GM19238 (cell line): Measurements from ENCODE around the gene KRT16.
"Not testable (repeated sequence)": the region's sequence is repeated elsewhere in the genome, so short reads cannot be mapped to it uniquely, and the experiment has no call there.

Source experiments
- DNase-seq: peaks from one replicate; pipeline ENCODE4 v3.0.0; 2011; ENCODE audit warnings: low spot score; ENCODE audit not compliant: insufficient read length

KRT16 gene

DNA sequence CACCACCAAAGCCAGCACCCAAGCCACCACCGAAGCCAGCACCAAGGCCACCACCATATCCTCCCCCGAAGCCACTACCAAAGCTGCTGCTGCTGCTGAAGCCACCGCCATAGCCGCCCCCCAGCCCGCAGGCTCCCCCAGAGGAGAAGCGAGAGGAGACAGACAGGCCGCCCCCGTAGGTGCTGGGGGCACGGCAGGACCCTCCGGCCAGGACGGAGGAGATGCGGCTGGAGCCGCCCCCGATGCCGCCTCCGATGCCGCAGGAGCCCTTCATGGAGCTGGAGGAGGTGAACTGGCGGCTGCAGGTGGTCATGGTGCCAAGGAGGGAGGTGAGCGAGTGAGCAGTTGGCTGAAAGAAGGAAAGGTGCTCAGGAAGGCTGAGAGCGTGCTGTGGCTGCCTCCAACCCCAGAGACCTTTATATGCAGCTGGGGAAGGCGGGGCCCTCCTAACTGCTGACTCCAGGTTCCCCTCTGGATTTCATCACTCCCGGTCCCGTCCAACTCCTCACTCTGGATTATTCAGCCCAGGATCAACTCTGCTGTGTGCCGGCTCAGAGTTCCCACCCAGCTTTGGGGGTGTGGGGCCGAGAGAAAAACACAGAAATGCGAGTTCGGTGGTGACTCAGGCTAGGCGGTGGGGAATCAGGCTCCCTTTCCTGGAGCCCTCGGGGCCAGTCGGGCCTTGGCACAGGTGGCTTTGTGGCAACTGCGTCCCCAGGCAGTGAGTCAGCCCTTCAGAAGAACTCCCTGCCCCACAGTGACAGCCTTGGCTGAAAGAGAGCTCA is at the start of gene KRT16:
Gene KRT16, minus strand, starts transcription at position 392 of the 785 bp plus-strand sequence. Its CDS starts 79 bp downstream, at position 313.
- not testable (repeated sequence) for DNase-seq

DNA sequence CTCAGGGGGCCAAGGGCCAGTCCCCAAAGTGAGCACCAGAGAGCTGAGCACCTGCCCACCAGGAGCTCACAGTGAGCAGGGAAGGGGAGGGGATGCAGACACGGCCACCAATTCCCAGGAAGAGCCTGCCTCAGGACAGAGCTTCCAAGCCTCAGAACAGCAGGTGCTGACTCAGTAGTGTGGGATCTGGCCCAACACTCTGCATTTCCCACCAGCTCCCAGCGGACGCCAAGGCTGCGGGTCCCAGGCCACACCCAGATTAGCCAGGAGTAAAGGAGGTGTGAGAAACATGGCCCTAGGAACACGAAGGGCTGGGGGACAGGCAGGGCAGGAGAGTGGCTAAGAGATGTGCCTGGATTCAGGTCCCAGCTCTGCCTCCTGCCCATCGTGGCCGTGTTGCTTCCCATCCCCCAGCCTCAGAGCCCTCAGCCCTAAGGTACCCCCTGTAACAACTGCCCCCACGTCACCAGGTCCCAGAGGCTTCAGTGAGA is 47.7 kb upstream of the KRT16 start:
- DNase-seq: no peak

DNA sequence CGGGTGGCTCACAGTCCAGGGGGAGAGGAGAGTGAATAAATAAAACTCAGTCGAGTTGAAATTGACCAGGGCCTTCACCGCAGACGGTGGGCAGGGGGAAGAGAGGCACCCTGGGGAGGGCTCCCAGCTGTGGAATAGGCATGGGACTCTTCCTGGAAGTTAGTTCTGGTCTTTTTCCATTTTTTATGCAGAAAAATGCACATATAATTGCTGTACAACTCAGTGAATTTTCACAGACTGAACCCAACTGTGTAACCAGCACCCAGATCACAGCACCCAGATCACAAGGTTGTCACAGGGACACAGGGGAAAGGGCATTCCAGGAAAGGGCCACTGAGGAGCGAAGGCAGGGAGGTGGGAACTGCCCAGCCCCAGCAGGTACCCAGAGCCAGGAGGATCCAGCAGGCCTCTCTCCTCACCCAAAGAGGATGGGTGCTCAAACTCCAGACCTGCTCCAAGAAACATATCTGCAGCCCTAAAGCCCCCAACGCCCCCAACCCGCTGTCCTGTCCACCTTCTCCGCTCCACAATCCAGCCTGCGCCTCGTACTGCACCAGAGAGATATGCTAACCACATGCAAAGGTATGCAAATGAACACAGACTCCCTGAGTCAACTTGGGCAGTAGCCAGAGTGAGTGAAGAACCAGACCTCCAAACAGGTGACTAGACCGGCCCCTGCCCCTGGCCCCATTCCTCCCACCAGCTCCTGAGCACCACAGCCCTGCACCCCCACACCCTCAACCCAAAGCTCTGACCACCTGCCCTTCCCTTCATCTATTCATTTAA is 47.1 kb upstream of the KRT16 start:
- no peak for DNase-seq

DNA sequence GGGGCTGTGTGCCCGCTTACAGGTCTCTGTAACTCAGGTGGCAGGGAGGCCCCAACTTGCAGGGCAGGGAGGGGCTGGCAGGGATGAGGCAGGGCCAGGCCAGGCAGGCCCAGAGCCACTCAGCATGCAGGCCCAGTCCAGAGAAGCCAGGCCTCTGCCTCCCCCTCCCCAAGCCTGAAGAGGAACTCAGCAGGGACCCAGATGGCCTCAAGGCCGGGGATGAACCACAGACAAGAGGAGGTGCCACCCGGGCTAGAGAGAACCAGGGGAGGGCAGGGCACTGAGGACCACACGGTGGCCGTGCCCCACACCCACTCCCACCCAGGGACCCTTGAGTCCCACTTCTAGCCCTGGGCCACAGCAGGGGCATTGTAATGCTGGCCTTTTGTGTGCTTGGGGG is 46.3 kb upstream of the KRT16 start:
- no peak for DNase-seq

DNA sequence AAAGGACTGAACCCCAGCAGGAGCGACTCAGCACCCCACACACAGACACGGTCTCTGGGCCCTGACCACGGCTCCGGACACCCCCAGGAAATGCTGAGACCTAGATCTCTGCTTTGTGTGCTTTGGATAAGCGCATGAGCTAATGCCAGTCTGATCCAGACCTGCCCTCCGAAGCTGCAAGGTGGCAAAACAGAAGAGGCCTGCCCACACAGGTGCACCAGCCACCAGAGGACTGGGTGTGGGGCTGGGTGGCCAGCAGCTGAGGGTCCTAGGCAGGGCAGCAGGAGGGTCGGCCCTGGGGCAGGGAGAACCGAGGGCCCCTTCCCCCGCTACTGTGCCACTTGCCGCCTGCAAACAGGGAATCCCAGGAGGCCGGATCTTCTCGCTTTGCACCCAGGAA is 45.4 kb upstream of the KRT16 start:
- DNase-seq: no peak

DNA sequence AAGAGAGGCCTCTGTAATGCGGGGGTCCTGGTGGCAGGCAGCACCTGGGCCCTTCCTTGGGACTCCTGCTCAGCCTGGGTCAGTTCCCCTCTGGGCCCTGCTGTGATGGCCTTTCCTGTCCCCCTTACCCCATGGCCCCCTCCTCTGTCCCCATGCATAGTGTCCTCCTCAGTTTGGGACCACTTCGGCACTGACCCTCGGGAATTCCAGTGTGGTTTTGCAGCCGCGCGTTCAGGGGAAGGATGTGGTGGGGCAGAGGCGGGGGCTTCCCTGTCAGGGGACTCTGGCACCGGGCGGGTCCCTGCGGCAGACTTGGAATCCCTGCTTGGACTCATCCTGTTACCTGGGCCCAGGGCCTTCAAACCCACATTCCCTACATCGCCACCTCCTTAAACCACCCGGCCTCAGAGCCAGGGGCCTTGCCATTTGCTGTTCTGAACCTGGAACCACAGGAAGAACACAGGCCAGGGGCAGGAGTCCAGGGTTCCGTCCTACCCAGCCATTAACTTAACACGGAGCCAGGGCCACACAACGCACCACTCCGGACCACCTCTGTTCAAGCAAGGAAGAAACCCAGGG is 44.7 kb upstream of the KRT16 start:
- no peak for DNase-seq

DNA sequence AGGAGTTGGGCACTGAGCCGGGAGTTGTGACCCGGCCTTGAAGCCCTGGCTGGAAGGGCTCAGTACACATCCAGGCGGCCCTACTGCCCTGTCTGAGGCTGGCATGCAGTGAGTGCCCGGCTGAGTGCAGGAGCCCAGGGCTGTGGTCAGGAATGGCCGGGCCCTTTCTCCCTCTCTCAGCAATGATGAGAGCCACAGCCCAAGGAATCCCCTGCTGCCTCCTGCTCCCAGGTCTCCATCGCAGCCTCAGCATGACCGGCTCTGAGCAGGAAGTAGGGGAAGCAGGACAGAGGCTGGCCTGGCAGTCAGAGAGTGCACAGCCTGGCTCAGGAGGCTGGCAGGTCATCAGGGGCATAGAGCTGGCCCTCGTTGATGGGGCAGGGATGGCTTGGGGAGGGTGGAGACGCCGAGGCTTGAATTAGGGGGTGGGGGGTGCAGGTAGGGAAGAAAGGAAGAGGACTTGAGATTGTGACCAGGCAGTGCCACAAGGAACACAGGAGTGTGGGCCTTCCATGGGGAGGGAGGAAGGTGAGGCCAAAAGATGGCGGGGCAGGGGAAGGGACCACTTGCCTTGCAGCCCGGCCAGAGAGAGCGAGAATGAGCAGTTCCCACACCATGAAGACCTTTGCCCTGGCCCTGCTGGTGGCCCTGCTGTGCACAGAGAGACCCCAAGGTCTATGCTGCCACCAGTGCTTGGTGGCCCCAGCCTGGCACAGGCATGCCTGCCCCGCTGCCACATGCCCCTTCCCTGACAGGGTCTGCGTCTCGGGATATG is 43.9 kb upstream of the KRT16 start:
- DNase-seq: no peak

DNA sequence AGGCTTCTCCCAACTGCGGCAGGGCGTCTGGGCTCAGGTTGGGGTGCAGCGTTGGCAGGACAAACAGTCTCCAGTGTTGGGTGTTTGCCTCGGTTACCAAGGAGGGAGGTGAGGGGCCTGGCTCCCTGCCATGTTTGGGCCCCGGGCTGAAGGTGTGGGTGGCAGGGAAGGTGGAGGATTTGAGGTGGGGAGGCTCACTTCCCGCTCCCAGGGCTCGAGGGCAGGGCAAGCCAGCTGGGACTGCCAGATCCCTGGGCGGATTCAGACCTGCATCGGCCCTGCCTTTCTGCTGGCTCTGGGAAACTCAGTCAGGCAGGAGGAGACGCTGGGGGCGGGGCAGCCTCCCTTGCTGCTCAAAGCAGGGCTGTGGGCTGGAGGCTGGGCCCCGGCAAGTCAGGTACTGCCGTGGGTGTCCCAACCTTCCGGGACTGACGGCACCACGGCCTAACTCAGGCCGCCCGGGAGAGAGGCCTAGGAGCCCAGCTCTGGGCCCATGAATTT is 43.1 kb upstream of the KRT16 start:
- DNase-seq: no peak

DNA sequence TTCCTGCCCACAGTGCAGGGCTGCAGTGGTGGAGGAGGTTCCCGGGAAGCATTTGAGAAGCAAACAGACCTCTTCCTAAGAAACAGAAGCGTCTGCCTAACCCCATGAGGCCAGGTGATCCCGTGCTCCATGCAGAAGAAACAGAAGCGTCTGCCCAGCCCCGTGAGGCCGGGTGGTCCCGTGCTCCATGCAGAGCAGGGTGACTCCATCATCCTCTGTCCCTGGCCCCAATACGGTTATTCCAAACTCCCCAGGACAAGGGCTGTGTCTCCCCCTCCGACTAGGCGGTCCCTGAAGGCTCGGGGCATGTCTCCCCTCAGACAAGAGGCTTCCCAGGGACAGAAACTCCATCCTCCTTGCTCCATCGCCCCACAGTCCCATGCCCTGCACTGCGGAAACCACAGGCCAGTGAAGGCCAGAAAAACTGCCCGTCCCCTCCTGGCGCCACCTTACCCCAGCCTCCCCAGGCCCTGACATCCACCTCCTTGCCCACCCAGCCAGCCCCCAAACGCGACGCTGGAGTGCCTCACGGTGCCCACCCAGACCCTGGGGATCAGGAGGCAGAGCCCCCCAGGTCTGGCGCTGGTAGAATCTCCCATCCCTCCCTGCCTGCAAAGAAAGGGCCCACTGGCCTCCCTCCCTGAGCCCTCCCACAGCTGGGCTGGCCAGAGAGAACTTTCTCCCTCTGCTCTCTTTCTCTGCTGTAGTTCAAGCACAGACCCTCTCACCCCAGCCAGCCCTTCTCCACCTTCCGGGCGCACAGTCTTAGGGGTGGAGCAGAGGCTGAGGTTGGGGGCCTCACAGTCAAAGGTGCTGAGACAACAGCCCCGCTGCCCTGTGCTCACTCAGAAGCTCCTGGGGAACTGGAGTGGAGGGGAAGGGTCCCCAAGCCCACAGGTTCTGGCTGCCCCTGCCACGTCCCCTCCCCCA is 42.4 kb upstream of the KRT16 start:
- DNase-seq: no peak

DNA sequence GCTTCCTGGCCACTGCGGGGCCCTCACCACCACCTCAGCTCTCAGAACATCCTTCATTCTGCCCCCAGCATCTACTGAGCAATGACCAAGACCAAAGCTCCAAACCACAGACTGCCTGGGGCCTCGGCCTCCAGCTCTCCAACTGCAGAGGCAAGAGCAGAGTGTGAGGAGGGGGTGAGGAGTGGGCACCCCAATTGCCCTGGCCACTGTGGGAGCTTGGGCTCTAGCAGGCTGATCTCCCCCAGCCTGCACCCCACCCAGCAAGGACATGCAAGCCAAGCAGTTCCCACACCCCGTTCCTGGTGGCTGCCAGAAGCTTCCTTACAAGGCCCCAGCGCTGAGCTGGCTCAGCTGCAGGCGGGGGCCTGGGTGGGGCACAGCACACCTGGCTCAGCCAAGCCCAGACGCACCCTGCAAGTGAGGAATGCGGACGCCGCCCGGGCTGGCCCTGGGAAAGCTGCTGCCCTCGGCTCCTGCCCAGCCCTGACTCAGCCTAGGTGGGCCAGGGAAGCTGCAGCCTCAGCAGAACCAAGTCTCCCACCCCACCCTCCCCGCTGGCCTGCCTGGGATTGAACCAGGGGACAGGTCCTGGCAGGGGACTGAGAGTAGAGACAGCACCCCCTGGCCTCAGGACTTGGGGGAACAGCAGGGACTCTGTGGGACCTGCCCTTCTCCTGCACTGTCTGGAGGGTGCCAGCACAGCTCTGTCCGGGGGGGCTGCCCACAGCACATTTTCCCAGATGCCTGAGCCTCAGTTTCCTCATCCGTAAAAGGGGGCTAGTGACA is 41.5 kb upstream of the KRT16 start:
- DNase-seq: no peak

DNA sequence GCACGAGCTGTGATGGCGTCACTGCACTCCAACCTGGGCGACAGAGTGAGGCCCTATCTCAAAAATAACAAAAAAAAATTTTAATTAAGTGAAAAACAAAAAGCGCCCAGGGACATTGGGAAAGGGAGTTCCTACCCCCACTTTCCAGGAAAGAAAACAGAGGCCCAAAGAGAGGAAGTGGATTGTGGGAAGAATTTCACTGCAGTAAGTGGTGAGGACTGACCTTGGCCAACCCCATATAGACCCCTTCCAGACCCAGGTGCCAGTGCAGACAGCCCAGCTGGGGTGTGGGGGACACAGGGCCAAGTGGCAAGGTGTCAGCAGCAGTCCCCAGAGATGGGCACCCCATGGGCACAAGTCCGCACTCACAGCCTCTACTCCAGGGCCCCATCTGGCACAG is 40.9 kb upstream of the KRT16 start:
- no peak for DNase-seq

DNA sequence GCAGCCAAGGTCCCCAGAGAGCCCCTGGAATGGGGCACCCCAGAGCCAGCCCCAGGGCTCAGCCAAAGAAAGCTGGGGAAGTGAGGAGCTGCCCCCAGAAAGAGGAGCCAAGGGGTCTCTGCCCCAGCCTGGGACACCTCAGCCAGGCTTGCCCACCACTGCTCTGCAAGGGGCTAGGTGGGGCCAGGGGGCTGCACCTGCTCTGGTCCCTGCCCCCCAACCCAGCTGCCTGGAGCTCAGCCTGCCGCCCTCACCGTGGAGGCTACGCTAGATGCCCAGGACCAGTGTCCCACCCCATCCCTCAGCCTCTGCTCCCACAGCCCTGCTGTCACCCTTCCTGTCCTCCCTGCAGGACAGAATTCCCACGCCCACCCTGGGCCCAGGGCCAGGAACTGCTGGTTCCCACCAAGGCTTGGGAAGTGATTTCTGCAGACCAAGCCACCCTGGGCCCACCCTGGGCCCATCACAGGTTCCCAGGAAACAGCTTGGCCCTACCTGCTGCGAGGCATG is 39.9 kb upstream of the KRT16 start:
- DNase-seq: no peak

DNA sequence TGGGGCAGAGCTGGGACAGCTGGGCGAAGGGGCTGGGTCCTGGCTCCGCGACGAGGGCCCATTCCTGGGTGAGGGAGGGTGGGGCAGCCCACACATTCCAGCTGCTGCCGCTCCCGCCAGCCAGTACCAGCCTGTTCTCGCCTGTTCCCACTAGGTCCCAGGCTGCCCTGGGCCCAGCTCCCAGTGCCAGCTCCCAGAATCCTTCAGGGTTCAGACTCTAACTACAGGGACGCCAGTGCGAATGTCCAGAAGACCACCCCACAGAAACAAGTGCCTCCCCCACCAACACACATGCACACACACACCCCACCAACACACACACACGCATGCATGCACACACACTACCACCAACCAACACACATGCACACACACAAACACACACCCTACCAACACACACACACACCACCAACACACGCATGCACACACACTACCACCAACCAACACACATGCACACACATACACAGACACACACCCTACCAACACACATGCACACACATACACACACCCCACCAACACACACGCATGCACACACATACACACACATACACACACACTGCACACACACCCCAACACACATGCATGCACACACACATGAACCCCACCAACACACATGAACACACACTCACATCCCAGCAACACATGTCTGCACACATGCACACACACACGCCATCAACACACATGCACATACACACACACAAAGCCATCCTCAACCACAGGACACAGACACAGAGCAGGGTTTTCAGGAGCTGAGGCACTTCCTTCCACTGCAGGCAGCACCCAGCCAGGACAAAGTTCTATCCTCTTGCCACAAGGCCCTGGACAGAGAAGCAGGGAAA is 39.3 kb upstream of the KRT16 start:
- DNase-seq: no peak

DNA sequence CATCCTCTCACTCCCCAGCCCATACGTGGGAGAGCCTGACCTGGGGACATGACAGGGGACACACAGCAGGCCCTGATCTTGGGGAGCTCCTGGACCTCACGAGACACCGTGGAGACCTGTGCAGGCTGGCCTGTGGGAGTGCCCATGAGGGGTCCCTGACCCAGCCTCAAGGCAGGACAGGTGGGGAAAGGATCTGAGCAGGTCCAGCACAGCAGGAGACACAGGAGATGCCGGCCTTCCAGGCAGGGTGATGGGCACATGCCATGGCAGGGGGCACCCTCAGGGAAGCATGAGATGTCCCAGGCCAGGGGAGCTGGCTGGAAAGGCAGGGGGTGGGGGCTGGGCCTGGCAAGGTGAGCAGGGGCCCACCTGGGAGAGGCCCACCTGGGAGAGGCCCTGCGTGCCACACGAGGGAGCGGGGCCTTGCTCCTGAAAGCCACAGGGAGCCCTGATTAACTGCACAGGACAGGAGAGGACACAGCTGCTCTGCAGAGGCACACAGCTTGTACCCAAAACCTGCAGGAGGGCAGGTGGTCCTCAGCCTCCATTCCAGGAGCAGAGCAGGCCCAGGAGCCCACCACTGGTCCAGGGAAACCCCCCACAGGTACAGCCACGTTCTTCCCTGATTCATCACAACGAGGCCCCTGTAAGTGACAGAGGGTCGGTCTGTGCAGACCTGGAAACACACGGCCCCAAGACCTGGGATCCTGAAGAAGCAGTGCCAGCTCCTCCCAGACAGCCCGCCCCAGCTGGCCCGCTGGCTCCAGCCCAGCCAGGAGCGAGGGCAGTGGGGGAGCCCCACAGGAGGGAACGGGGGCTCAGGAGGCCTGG is 38.4 kb upstream of the KRT16 start:
- DNase-seq: no peak

DNA sequence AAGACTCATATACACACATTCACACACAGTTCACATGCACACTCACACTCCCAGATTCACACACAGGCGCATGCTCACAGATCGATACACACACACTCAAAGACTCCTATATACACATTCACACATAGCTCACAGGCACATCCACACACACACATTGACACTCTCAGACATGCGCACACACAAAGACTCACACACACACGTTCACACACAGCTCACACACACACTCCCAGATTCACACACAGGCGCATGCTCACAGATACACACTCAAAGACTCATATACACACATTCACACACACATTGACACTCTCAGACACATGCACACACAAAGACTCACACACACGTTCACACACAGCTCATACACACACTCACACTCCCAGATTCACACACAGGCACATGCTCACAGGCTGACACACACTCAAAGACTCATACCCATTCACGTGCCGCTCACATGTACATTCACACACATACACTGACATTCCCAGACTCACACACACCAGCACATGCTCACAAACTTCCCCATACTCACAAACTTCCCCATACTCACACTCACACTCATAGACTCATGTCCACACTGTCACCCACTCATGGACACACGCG is 37.5 kb upstream of the KRT16 start:
- no peak for DNase-seq

DNA sequence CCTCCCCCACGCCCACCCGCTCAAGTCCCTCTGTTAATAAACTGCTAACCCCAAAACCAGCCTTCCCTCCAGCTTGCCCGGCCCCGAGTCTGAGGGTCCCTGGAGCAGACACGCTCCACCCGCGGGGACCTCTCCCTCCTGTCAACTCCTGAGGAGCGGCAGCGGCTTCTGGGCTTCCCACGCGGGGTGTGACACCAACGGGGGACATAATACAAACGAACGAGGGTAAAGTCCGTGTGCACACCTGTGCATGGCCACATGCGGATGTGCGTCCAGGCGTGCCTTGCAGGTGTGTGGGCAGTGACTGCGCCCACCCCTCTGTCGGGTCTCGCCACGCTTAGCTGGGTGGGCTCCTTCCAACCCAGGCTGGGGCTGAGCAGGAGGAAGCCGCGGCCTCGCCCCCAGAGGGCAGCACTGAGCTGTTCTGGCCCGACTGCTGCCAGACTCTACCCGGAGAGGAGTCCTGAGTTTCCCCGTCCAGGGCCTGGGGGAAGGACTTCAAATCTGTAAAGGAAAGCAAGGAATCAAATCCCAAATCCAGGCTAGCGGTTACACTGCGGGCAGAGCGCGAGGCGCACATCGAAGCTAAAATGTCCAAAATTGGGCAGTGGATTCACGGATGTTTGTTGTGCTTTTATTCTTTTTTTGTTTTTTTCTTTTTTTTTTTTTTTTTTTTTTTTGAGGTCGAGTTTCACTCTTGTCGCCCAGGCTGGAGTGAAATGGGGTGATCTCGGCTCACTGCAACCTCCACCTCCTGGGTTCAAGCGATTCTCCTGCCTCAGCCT is 36.0 kb upstream of the KRT16 start:
- peak; percentile 94 for DNase-seq
